SKM-1 (cell line): Measurements from ENCODE around the gene MYH14.

Experiments used
- DNase-seq: peaks from one replicate; lab custom pipeline; 2025; ENCODE audit not compliant: unreplicated experiment; lab: John Stamatoyannopoulos, UW

Gene MYH14

GRCh38 chr19:50287331-50287730 lies 83.9 kb downstream of the MYH14 start:
- DNase-seq: no peak

GRCh38 chr19:50288954-50289353 lies 85.5 kb downstream of the MYH14 start:
- DNase-seq: no peak

- DNase-seq: no peak
These were observed 86.6 kb downstream of the MYH14 start for GRCh38 chr19:50290011-50290410.

GRCh38 chr19:50290775-50291174 lies 87.4 kb downstream of the MYH14 start:
- DNase-seq: no peak

GRCh38 chr19:50292216-50292827 lies 88.9 kb downstream of the MYH14 start:
- DNase-seq: no peak

GRCh38 chr19:50293263-50294004 lies 90.0 kb downstream of the MYH14 start:
- DNase-seq: no peak

- no peak for DNase-seq
These were observed 96.6 kb downstream of the MYH14 start for GRCh38 chr19:50300051-50300450.

GRCh38 chr19:50300814-50301606 lies 97.6 kb downstream of the MYH14 start:
- DNase-seq: no peak

GRCh38 chr19:50301607-50301971 lies 98.2 kb downstream of the MYH14 start:
- no peak for DNase-seq

GRCh38 chr19:50303558-50303957 lies 100.1 kb downstream of the MYH14 start:
- no peak for DNase-seq

GRCh38 chr19:50308991-50309390 lies 105.6 kb downstream of the MYH14 start:
- no peak for DNase-seq

- no peak for DNase-seq
These were observed 106.1 kb downstream of the MYH14 start for GRCh38 chr19:50309396-50310125.

- no peak for DNase-seq
These were observed 107.5 kb downstream of the MYH14 start for GRCh38 chr19:50310759-50311465.

- no peak for DNase-seq
These were observed 108.6 kb downstream of the MYH14 start for GRCh38 chr19:50311723-50312635.

- DNase-seq: no peak
These were observed 109.8 kb downstream of the MYH14 start for GRCh38 chr19:50312967-50313811.

- no peak for DNase-seq
These were observed 110.6 kb downstream of the MYH14 start for GRCh38 chr19:50313812-50314536.

- DNase-seq: no peak
These were observed 111.6 kb downstream of the MYH14 start for GRCh38 chr19:50314724-50315708.
